ENCODE measurements around the gene GIGYF2.

GRCh38 chr2:232748038-232748437 is 50.9 kb downstream of the GIGYF2 start:
- TF ChIP-seq, protein P1, sequence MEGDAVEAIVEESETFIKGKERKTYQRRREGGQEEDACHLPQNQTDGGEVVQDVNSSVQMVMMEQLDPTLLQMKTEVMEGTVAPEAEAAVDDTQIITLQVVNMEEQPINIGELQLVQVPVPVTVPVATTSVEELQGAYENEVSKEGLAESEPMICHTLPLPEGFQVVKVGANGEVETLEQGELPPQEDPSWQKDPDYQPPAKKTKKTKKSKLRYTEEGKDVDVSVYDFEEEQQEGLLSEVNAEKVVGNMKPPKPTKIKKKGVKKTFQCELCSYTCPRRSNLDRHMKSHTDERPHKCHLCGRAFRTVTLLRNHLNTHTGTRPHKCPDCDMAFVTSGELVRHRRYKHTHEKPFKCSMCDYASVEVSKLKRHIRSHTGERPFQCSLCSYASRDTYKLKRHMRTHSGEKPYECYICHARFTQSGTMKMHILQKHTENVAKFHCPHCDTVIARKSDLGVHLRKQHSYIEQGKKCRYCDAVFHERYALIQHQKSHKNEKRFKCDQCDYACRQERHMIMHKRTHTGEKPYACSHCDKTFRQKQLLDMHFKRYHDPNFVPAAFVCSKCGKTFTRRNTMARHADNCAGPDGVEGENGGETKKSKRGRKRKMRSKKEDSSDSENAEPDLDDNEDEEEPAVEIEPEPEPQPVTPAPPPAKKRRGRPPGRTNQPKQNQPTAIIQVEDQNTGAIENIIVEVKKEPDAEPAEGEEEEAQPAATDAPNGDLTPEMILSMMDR (IDR thresholded peaks at IDR 0.05) = no peak
- no peak for TF ChIP-seq ZFX (IDR thresholded peaks at IDR 0.05; ENCODE audit: borderline replicate concordance)
